ENCODE data around the gene SLC66A3. TPM values are rescaled to one million over a fixed set of nuclear protein-coding genes. Genes with fewer than 3 reads are reported as not detected.
A peak's percentile ranks its signal among the peaks of the same experiment; 100 is the strongest.

SLC66A3 gene
- total and polyA plus RNA-seq, 7 experiments from 2014 or later = 12.6 to 43.7 (median 20.0) TPM

GRCh38 chr2:11186145-11186544 lies 30.9 kb downstream of the SLC66A3 start:
- ChIA-PET CTCF (no interaction called here), POLR2A (interaction anchor here (1.1 kb wide), 1 partner anchor 53 kb away, joined by 3 read pairs; a partner anchor contains a TSS)
- H3K27ac Mint-ChIP-seq = no peak overlapping the region
- no peak overlapping the region for H3K4me3 Mint-ChIP-seq
- Histone ChIP-seq H3K9me3 (ENCODE audit: control insufficient read depth in 2 of 3, low read length in 3 of 3) (no peaks in the 10 kb centered on the region), H3K36me3 (ENCODE audit: control insufficient read depth in 2 of 3, insufficient read depth in 3 of 3, low read length in 3 of 3) (peaks cover 0 to 11% (median 0%) of the 10 kb centered on the region in 3 experiments), H3K4me3 (ENCODE audit: low read length) (no peak overlapping the region), H3K27ac (ENCODE audit: low read depth, low read length) (no peak overlapping the region), H3K4me1 (ENCODE audit: control insufficient read depth in 2 of 2, insufficient read depth in 2 of 2, low read length in 2 of 2) (no peaks in the 10 kb centered on the region), H3K27me3 (ENCODE audit: control insufficient read depth in 2 of 2, insufficient read depth in 2 of 2, low read length in 2 of 2) (no peaks in the 10 kb centered on the region)
- DNase-seq (no peak), ATAC-seq (no peak)
- intact Hi-C loops (cut with micrococcal nuclease) = no loop called here
- no peaks in the 10 kb centered on the region for H3K9me3 Mint-ChIP-seq
- no peaks in the 10 kb centered on the region for H3K27me3 Mint-ChIP-seq
- H3K36me3 Mint-ChIP-seq = peaks cover 0 to 32% (median under 1%) of the 10 kb centered on the region in 5 donors
- no peaks in the 10 kb centered on the region for H3K4me1 Mint-ChIP-seq

GRCh38 chr2:11187083-11187619 lies 31.9 kb downstream of the SLC66A3 start:
- Mint-ChIP-seq H3K9me3 (no peaks in the 10 kb centered on the region), H3K4me3 (no peak overlapping the region), H3K27me3 (no peaks in the 10 kb centered on the region), H3K27ac (peak overlapping the region in 1 of 9 donors; percentile 5), H3K4me1 (no peaks in the 10 kb centered on the region), H3K36me3 (peaks cover 0 to 32% (median 2%) of the 10 kb centered on the region in 5 donors)
- DNase-seq = no peak
- H3K4me1 ChIP-seq (ENCODE audit: control insufficient read depth in 2 of 2, insufficient read depth in 2 of 2, low read length in 2 of 2) = no peaks in the 10 kb centered on the region
- no peaks in the 10 kb centered on the region for H3K9me3 ChIP-seq (ENCODE audit: control insufficient read depth in 2 of 3, low read length in 3 of 3)
- peaks cover 0 to 13% (median 0%) of the 10 kb centered on the region in 3 experiments for H3K36me3 ChIP-seq (ENCODE audit: control insufficient read depth in 2 of 3, insufficient read depth in 3 of 3, low read length in 3 of 3)
- H3K4me3 ChIP-seq (ENCODE audit: low read length) = no peak overlapping the region
- H3K27ac ChIP-seq (ENCODE audit: low read depth, low read length) = no peak overlapping the region
- ATAC-seq = no peak
- intact Hi-C loops (cut with micrococcal nuclease) = no loop called here
- ChIA-PET CTCF (no interaction called here), POLR2A (interaction anchor here (0.6 kb wide), 1 partner anchor 721 kb away, joined by 4 read pairs; no protein-coding TSS in a partner anchor)
- H3K27me3 ChIP-seq (ENCODE audit: control insufficient read depth in 2 of 2, insufficient read depth in 2 of 2, low read length in 2 of 2) = no peaks in the 10 kb centered on the region

DNA sequence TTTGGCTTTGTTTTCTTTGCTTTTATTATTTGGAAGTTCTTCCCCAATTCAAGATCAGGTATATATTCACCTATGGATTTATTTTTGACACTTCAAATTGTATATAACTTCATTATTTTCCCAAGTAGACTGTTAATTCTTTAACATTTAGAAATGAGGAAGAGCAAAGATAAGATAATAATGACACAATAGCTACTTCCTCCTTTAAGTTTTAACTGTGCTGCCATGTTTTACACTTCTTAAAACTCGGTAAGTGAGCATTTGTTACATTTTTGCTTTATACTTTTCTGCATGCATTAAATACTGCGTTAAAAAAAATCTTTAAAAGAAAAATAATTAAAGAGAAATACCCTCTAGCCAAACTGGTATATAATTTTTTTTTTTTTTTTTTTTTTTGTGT lies 32.5 kb downstream of the SLC66A3 start:
- no peak for DNase-seq
- Mint-ChIP-seq H3K4me3 (no peak overlapping the region), H3K9me3 (no peaks in the 10 kb centered on the region), H3K36me3 (peaks cover under 1 to 35% (median 7%) of the 10 kb centered on the region in 5 donors), H3K4me1 (no peaks in the 10 kb centered on the region), H3K27me3 (no peaks in the 10 kb centered on the region), H3K27ac (no peak overlapping the region)
- H3K36me3 ChIP-seq (ENCODE audit: control insufficient read depth in 2 of 3, insufficient read depth in 3 of 3, low read length in 3 of 3) = peaks cover 0 to 17% (median 0%) of the 10 kb centered on the region in 3 experiments
- no peak overlapping the region for H3K27ac ChIP-seq (ENCODE audit: low read depth, low read length)
- ChIA-PET POLR2A (interaction anchor here (0.6 kb wide), 1 partner anchor 721 kb away, joined by 4 read pairs; no protein-coding TSS in a partner anchor), CTCF (no interaction called here)
- H3K9me3 ChIP-seq (ENCODE audit: control insufficient read depth in 2 of 3, low read length in 3 of 3) = no peaks in the 10 kb centered on the region
- ATAC-seq = no peak
- intact Hi-C loops (cut with micrococcal nuclease) = no loop called here
- H3K4me3 ChIP-seq (ENCODE audit: low read length) = no peak overlapping the region
- H3K4me1 ChIP-seq (ENCODE audit: control insufficient read depth in 2 of 2, insufficient read depth in 2 of 2, low read length in 2 of 2) = no peaks in the 10 kb centered on the region
- no peaks in the 10 kb centered on the region for H3K27me3 ChIP-seq (ENCODE audit: control insufficient read depth in 2 of 2, insufficient read depth in 2 of 2, low read length in 2 of 2)

DNA sequence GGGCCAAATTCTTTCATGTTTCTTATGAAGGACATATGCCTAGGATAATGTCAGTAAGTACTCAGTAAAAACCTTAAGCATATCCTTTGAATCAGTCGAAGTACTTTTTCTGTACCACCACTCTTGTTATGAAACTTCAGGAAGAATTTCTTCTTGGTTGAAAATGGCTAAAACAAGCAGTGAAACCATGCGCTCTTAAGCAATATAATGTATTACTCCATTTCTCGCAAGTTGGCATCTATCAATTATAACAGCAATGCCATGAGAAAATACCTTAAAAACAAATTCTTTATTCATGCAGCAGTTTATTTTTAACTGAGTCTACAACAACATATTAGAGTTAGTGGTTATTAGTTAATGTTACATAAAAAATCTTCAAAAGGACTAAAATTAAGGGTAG lies 41.0 kb downstream of the SLC66A3 start:
- Mint-ChIP-seq H3K4me3 (no peak overlapping the region), H3K27me3 (no peaks in the 10 kb centered on the region), H3K36me3 (peaks cover 7 to 34% (median 14%) of the 10 kb centered on the region in 5 donors), H3K27ac (no peak overlapping the region), H3K4me1 (no peaks in the 10 kb centered on the region), H3K9me3 (no peaks in the 10 kb centered on the region)
- no peaks in the 10 kb centered on the region for H3K9me3 ChIP-seq (ENCODE audit: control insufficient read depth in 2 of 3, low read length in 3 of 3)
- intact Hi-C loops (cut with micrococcal nuclease) = loop anchor here in 1 of 2 donors (10.0 kb wide), 1 partner anchor 61 kb away; a partner anchor contains a TSS
- DNase-seq (no peak), ATAC-seq (no peak)
- H3K4me3 ChIP-seq (ENCODE audit: low read length) = no peak overlapping the region
- no peak overlapping the region for H3K27ac ChIP-seq (ENCODE audit: low read depth, low read length)
- POLR2A ChIA-PET = no interaction called here
- no peaks in the 10 kb centered on the region for H3K4me1 ChIP-seq (ENCODE audit: control insufficient read depth in 2 of 2, insufficient read depth in 2 of 2, low read length in 2 of 2)
- CTCF ChIA-PET = no interaction called here
- peaks cover 0 to 26% (median 6%) of the 10 kb centered on the region in 3 experiments for H3K36me3 ChIP-seq (ENCODE audit: control insufficient read depth in 2 of 3, insufficient read depth in 3 of 3, low read length in 3 of 3)
- no peaks in the 10 kb centered on the region for H3K27me3 ChIP-seq (ENCODE audit: control insufficient read depth in 2 of 2, insufficient read depth in 2 of 2, low read length in 2 of 2)

DNA sequence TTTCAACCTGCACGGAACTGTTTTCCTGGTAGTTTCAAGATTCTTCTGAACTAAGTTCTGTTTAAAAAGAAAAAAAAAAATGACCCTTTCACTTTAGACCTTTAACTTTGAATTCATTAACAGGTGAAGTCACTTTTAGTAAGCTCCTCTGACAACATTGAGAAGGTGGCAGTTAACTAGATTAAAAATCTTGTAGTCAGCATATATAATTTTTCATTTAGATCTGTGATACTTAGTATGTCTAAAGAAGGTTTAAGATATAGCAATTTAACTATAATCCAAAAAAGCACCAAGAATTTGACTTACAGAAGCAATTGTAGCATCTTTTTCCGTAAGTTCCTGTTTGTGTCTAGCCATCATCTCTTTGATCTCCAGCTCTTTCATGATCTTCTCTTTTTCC lies 45.4 kb downstream of the SLC66A3 start:
- Mint-ChIP-seq H3K4me1 (peaks cover 0 to 16% (median 3%) of the 10 kb centered on the region in 7 donors), H3K27ac (peak overlapping the region in 1 of 9 donors; percentile 61), H3K36me3 (peaks cover 5 to 43% (median 10%) of the 10 kb centered on the region in 5 donors), H3K4me3 (no peak overlapping the region), H3K9me3 (peaks cover 0 to 2% (median 0%) of the 10 kb centered on the region in 11 donors), H3K27me3 (no peaks in the 10 kb centered on the region)
- H3K27me3 ChIP-seq (ENCODE audit: control insufficient read depth in 2 of 2, insufficient read depth in 2 of 2, low read length in 2 of 2) = no peaks in the 10 kb centered on the region
- CTCF ChIA-PET = interaction anchor here (1.1 kb wide), 1 partner anchor 68 kb away, joined by 3 read pairs; a partner anchor contains a TSS
- intact Hi-C loops (cut with micrococcal nuclease) = no loop called here
- H3K9me3 ChIP-seq (ENCODE audit: control insufficient read depth in 2 of 3, low read length in 3 of 3) = no peaks in the 10 kb centered on the region
- no peak for ATAC-seq
- no peak overlapping the region for H3K4me3 ChIP-seq (ENCODE audit: low read length)
- DNase-seq = no peak
- H3K27ac ChIP-seq (ENCODE audit: low read depth, low read length) = no peak overlapping the region
- H3K4me1 ChIP-seq (ENCODE audit: control insufficient read depth in 2 of 2, insufficient read depth in 2 of 2, low read length in 2 of 2) = no peaks in the 10 kb centered on the region
- POLR2A ChIA-PET = interaction anchor here (0.6 to 0.7 kb wide), 2 partner anchors 26 to 68 kb away, joined by 3 to 4 read pairs; a partner anchor contains a TSS
- peaks cover 0 to 13% (median 4%) of the 10 kb centered on the region in 3 experiments for H3K36me3 ChIP-seq (ENCODE audit: control insufficient read depth in 2 of 3, insufficient read depth in 3 of 3, low read length in 3 of 3)

DNA sequence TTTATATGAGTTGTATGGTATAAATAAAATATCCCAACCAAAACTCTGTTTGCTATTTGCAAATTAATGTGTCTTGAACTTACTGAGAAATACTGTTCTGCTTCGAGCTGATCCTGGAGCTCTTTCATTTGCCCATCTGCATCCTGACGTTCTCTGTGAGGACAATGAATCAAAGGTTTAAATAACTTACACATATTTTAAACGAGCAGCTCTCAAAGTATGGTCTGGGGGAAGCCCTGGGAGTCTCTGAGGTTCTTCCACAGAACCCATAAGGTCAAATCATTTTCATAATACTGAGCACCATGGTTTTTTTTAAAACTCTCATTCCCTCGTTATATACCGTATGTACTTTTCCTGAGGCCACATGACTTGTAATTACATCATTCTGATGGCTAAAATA lies 46.7 kb downstream of the SLC66A3 start:
- intact Hi-C loops (cut with micrococcal nuclease) = no loop called here
- H3K27ac ChIP-seq (ENCODE audit: low read depth, low read length) = no peak overlapping the region
- H3K4me1 ChIP-seq (ENCODE audit: control insufficient read depth in 2 of 2, insufficient read depth in 2 of 2, low read length in 2 of 2) = no peaks in the 10 kb centered on the region
- no peaks in the 10 kb centered on the region for H3K9me3 ChIP-seq (ENCODE audit: control insufficient read depth in 2 of 3, low read length in 3 of 3)
- no peak overlapping the region for H3K4me3 Mint-ChIP-seq
- no peaks in the 10 kb centered on the region for H3K27me3 Mint-ChIP-seq
- peaks cover 0 to 2% (median 0%) of the 10 kb centered on the region in 11 donors for H3K9me3 Mint-ChIP-seq
- peaks cover 0 to 2% (median 0%) of the 10 kb centered on the region in 3 experiments for H3K36me3 ChIP-seq (ENCODE audit: control insufficient read depth in 2 of 3, insufficient read depth in 3 of 3, low read length in 3 of 3)
- ChIA-PET CTCF (no interaction called here), POLR2A (no interaction called here)
- H3K4me1 Mint-ChIP-seq = peaks cover 0 to 16% (median 3%) of the 10 kb centered on the region in 7 donors
- DNase-seq (no peak), ATAC-seq (no peak)
- H3K4me3 ChIP-seq (ENCODE audit: low read length) = no peak overlapping the region
- peaks cover 0 to 41% (median 5%) of the 10 kb centered on the region in 5 donors for H3K36me3 Mint-ChIP-seq
- H3K27ac Mint-ChIP-seq = no peak overlapping the region
- no peaks in the 10 kb centered on the region for H3K27me3 ChIP-seq (ENCODE audit: control insufficient read depth in 2 of 2, insufficient read depth in 2 of 2, low read length in 2 of 2)

GRCh38 chr2:11203480-11203879 lies 48.2 kb downstream of the SLC66A3 start:
- Histone ChIP-seq H3K27me3 (ENCODE audit: control insufficient read depth in 2 of 2, insufficient read depth in 2 of 2, low read length in 2 of 2) (no peaks in the 10 kb centered on the region), H3K4me1 (ENCODE audit: control insufficient read depth in 2 of 2, insufficient read depth in 2 of 2, low read length in 2 of 2) (no peaks in the 10 kb centered on the region), H3K36me3 (ENCODE audit: control insufficient read depth in 2 of 3, insufficient read depth in 3 of 3, low read length in 3 of 3) (peaks cover 0 to 4% (median 0%) of the 10 kb centered on the region in 3 experiments), H3K4me3 (ENCODE audit: low read length) (no peak overlapping the region), H3K27ac (ENCODE audit: low read depth, low read length) (no peak overlapping the region), H3K9me3 (ENCODE audit: control insufficient read depth in 2 of 3, low read length in 3 of 3) (no peaks in the 10 kb centered on the region)
- peak overlapping the region in 1 of 9 donors; percentile 9 for H3K27ac Mint-ChIP-seq
- intact Hi-C loops (cut with micrococcal nuclease) = no loop called here
- no peak overlapping the region for H3K4me3 Mint-ChIP-seq
- CTCF ChIA-PET = no interaction called here
- no peaks in the 10 kb centered on the region for H3K27me3 Mint-ChIP-seq
- peaks cover 0 to 16% (median 3%) of the 10 kb centered on the region in 7 donors for H3K4me1 Mint-ChIP-seq
- POLR2A ChIA-PET = no interaction called here
- H3K36me3 Mint-ChIP-seq = peaks cover 0 to 41% (median 6%) of the 10 kb centered on the region in 5 donors
- ATAC-seq = peak; percentile 86
- DNase-seq = no peak
- H3K9me3 Mint-ChIP-seq = peaks cover 0 to 2% (median 0%) of the 10 kb centered on the region in 11 donors

Data from naive thymus-derived CD4-positive, alpha-beta T cell (primary cell).